OCI-LY7 (cell line): Measurements from ENCODE around the gene OXLD1. TPM values are rescaled to one million over a fixed set of nuclear protein-coding genes. Genes with fewer than 3 reads are reported as not detected.

Source experiments
- BruUV-seq: library from RNA; stranded (reverse); fragments of 400-500 nt; replicated peaks from 2 replicates; lab custom pipeline; 2021; lab: Mats Ljungman, UMichigan
- CTCF ChIA-PET: fragments of 300-600 bp; sonication (Branson Sonifier 250); formaldehyde crosslinking; loops from one replicate; lab custom pipeline; 2022; ENCODE audit warnings: antibody characterized with exemption; ENCODE audit not compliant: unreplicated experiment; lab: Charles Lee
- POLR2A ChIA-PET: fragments of 300-600 bp; sonication (Branson Sonifier 250); formaldehyde crosslinking; loops from one replicate; lab custom pipeline; 2022; ENCODE audit warnings: antibody characterized with exemption; lab: Charles Lee
- DNase-seq: peaks from one replicate; pipeline ENCODE4 v3.0.0-alpha.2; 2015; ENCODE audit warnings: low spot score
- H2AFZ ChIP-seq: fragments of 200-600 bp; sonication (generic), shearing (Covaris generic); 2 replicates; pipeline ENCODE4 v1.6.1; 2014; ENCODE audit warnings: mild to moderate bottlenecking, antibody characterized with exemption, low read length, moderate library complexity
- H3K27ac ChIP-seq: fragments of 200-600 bp; sonication (generic); 2 replicates; pipeline ENCODE4 v1.5.1; 2014; ENCODE audit warnings: mixed run types, low read depth, mild to moderate bottlenecking, moderate library complexity, low read length, inconsistent platforms; ENCODE audit not compliant: poor library complexity, severe bottlenecking
- H3K36me3 ChIP-seq: fragments of 200-600 bp; sonication (generic); 2 replicates; pipeline ENCODE4 v1.6.1; 2014; ENCODE audit warnings: mild to moderate bottlenecking, antibody characterized with exemption, low read length, moderate library complexity, mixed read lengths; ENCODE audit not compliant: insufficient read depth
- H3K4me1 ChIP-seq: fragments of 200-600 bp; sonication (generic); 2 replicates; pipeline ENCODE4 v1.5.1; 2014; ENCODE audit warnings: mild to moderate bottlenecking, low read length; ENCODE audit not compliant: insufficient read depth, poor library complexity, severe bottlenecking
- H3K4me2 ChIP-seq: fragments of 200-600 bp; sonication (generic); 2 replicates; pipeline ENCODE4 v1.6.1; 2014; ENCODE audit warnings: mild to moderate bottlenecking, low read length
- H3K4me3 ChIP-seq: fragments of 200-600 bp; sonication (generic); 2 replicates; pipeline ENCODE4 v1.5.1; 2014; ENCODE audit warnings: mild to moderate bottlenecking, low read depth, low read length; ENCODE audit not compliant: poor library complexity, severe bottlenecking
- H3K79me2 ChIP-seq: fragments of 200-600 bp; sonication (generic); 2 replicates; pipeline ENCODE4 v1.6.1; 2016; ENCODE audit warnings: low read depth, mild to moderate bottlenecking, low read length, moderate library complexity, mixed read lengths; ENCODE audit not compliant: insufficient read depth
- H3K9me2 ChIP-seq: fragments of 200-600 bp; sonication (generic); 2 replicates; pipeline ENCODE4 v1.6.1; 2016; ENCODE audit warnings: mild to moderate bottlenecking, low read length, mixed read lengths; ENCODE audit not compliant: insufficient read depth
- H3K9me3 ChIP-seq: fragments of 200-600 bp; sonication (generic); 2 replicates; pipeline ENCODE4 v1.6.1; 2014; ENCODE audit warnings: mild to moderate bottlenecking, mixed run types, low read length, mixed read lengths
- H4K20me1 ChIP-seq: fragments of 200-600 bp; sonication (generic); 2 replicates; pipeline ENCODE4 v1.6.1; 2014; ENCODE audit warnings: mild to moderate bottlenecking, antibody characterized with exemption, low read length, moderate library complexity, mixed read lengths; ENCODE audit not compliant: insufficient read depth
- EZH2phosphoT487 ChIP-seq: fragments of 200-600 bp; sonication (generic); IDR thresholded peaks from 2 replicates; pipeline ENCODE4 v1.6.1; 2018; ENCODE audit warnings: low read depth, borderline replicate concordance, mild to moderate bottlenecking, mixed run types, antibody characterized with exemption, low read length, moderate library complexity, mixed read lengths
- intact Hi-C: fragments of 100-400 bp; cut with micrococcal nuclease; formaldehyde crosslinking; loops from one replicate; pipeline ENCODE4 v1.10.0; 2022; ENCODE audit not compliant: unreplicated experiment
- total RNA-seq, 2 experiments: library from RNA; depleted of rRNA in 1 of 2; stranded (reverse); fragments of >200 nt in 1 of 2; shearing (Covaris generic) in 1 of 2; gene quantifications; 2 replicates each; pipeline ENCODE4 v1.2.3, GENCODE V29; 2014 to 2022
- TF ChIP-seq, protein P1 (sequence below): fragments of 200-600 bp; sonication (generic); conservative IDR thresholded peaks from 2 replicates; pipeline ENCODE4 v1.5.1; 2014; ENCODE audit warnings: mild to moderate bottlenecking, antibody characterized with exemption, low read length, moderate library complexity, mixed read lengths

OXLD1 gene
- total RNA-seq, 2 experiments from 2014 or later = 116 to 151 TPM

DNA sequence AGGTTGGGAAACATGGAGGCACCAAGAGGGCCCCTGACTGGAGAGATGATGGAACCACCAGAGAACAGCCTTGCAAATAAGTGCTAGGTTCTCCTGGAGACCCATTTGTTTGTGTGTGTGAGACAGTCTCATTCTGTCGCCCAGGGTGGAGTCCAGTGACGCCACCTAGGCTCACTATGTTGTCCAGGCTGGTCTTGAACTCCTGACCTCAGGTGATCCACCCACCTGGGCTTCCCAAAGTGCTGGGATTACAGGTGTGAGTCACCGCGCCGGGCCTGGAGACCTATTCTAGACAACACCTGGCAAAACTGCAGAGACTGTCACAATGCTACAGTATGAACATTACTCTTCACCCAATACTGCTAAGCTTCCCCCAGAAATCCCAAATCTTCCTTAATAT lies 31.0 kb downstream of the OXLD1 start:
- BruUV-seq = TSS peak; percentile 77
- H3K36me3 ChIP-seq = peaks cover 33% of the 10 kb centered on the region
- H3K4me1 ChIP-seq = peaks cover 15% of the 10 kb centered on the region
- H3K4me3 ChIP-seq = peak overlapping the region; percentile 84
- peak overlapping the region; percentile 87 for H3K4me2 ChIP-seq
- intact Hi-C loops = loop anchor here (5.0 kb wide), 1 partner anchor 83 kb away; the partner anchor contains the start of gene FAAP100
- H3K27ac ChIP-seq = no peak overlapping the region
- ChIA-PET CTCF (no interaction called here), POLR2A (no interaction called here)
- H3K9me2 ChIP-seq = no peaks in the 10 kb centered on the region
- peaks cover 13% of the 10 kb centered on the region; the same call in 1 of the 2 replicates for H4K20me1 ChIP-seq
- H3K79me2 ChIP-seq = peaks cover 50% of the 10 kb centered on the region
- TF ChIP-seq, protein P1, sequence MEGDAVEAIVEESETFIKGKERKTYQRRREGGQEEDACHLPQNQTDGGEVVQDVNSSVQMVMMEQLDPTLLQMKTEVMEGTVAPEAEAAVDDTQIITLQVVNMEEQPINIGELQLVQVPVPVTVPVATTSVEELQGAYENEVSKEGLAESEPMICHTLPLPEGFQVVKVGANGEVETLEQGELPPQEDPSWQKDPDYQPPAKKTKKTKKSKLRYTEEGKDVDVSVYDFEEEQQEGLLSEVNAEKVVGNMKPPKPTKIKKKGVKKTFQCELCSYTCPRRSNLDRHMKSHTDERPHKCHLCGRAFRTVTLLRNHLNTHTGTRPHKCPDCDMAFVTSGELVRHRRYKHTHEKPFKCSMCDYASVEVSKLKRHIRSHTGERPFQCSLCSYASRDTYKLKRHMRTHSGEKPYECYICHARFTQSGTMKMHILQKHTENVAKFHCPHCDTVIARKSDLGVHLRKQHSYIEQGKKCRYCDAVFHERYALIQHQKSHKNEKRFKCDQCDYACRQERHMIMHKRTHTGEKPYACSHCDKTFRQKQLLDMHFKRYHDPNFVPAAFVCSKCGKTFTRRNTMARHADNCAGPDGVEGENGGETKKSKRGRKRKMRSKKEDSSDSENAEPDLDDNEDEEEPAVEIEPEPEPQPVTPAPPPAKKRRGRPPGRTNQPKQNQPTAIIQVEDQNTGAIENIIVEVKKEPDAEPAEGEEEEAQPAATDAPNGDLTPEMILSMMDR = no peak
- TF ChIP-seq EZH2phosphoT487 = no peak
- H3K9me3 ChIP-seq = no peaks in the 10 kb centered on the region
- DNase-seq = no peak
- no peak overlapping the region for H2AFZ ChIP-seq

DNA sequence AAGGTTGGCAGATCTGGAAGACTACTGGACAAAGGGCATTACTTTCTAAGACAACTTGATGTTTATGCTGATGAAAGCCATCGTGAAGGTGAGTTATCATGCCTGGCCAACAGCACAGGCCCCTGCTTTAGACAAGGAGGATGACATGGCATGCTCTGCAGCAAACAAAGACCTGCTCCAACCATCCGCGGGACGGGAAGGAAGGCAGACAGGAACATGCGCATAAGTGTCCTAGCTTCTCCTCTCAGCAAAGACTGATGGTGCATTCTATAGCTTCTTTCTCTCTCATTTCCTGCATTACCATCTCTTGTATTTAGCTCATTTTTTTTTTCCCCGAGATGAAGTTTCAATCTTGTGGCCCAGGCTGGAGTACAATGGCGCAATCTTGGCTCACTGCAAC lies 34.9 kb downstream of the OXLD1 start:
- Histone ChIP-seq H3K4me3 (no peak overlapping the region), H3K9me3 (no peaks in the 10 kb centered on the region), H3K4me2 (no peak overlapping the region), H4K20me1 (peaks cover 13% of the 10 kb centered on the region; the same call in 1 of the 2 replicates), H3K36me3 (peaks cover 72% of the 10 kb centered on the region), H3K79me2 (peaks cover 48% of the 10 kb centered on the region), H3K9me2 (no peaks in the 10 kb centered on the region), H2AFZ (no peak overlapping the region), H3K4me1 (peaks cover 10% of the 10 kb centered on the region), H3K27ac (no peak overlapping the region)
- ChIA-PET CTCF (no interaction called here), POLR2A (no interaction called here)
- DNase-seq = no peak
- intact Hi-C loops = no loop called here
- no TSS peak for BruUV-seq
- no peak for TF ChIP-seq EZH2phosphoT487
- TF ChIP-seq, protein P1 = no peak

DNA sequence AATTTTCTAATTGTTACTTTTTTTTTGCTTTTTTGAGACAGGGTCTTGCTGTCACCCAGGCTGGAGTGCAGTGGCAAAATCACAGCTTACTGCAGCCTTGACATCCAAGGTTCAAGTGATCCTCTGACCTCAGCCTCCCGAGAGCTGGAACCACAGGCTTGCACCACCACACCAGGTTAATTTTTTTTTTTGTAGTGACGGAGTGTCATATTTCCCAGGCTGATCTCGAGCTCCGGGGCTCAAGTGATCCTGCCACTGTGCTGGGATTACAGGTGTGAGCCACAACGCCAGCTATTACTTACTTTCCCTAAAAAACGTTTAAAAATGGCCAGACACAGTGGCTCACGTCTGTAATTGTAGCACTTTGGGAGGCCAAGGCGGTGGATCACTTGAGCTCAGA lies 36.1 kb downstream of the OXLD1 start:
- H3K27ac ChIP-seq = no peak overlapping the region
- ChIA-PET POLR2A (no interaction called here), CTCF (no interaction called here)
- TF ChIP-seq EZH2phosphoT487 = no peak
- TF ChIP-seq, protein P1 = no peak
- H3K4me2 ChIP-seq = no peak overlapping the region
- H3K36me3 ChIP-seq = peaks cover 84% of the 10 kb centered on the region
- intact Hi-C loops = no loop called here
- no peak overlapping the region for H2AFZ ChIP-seq
- H3K4me1 ChIP-seq = peaks cover 2% of the 10 kb centered on the region
- peaks cover 2% of the 10 kb centered on the region; the same call in 1 of the 2 replicates for H4K20me1 ChIP-seq
- no peak for DNase-seq
- H3K9me3 ChIP-seq = no peaks in the 10 kb centered on the region
- peaks cover 36% of the 10 kb centered on the region for H3K79me2 ChIP-seq
- no peak overlapping the region for H3K4me3 ChIP-seq
- BruUV-seq = no TSS peak
- H3K9me2 ChIP-seq = no peaks in the 10 kb centered on the region
